Measurements from ENCODE around the gene THOP1. TPM values are rescaled to one million over a fixed set of nuclear protein-coding genes. Genes with fewer than 3 reads are reported as not detected.

THOP1 gene
- total and polyA plus RNA-seq, 12 donors, result 23.1 to 138 (median 46.2) TPM

- Histone ChIP-seq H3K27ac (no peak overlapping the region), H3K9me3 (replicated peaks in 1 of 3) (no peaks in the 10 kb centered on the region), H3K27me3 (no peaks in the 10 kb centered on the region), H3K4me3 (no peak overlapping the region), H3K4me1 (replicated peaks in 1 of 2) (no peaks in the 10 kb centered on the region), H3K36me3 (replicated peaks in 1 of 2) (peaks cover 0 to 14% of the 10 kb centered on the region in 2 donors)
- no peak for TF ChIP-seq CTCF (IDR thresholded peaks at IDR 0.05)
- no peak for TF ChIP-seq POLR2A (IDR thresholded peaks at IDR 0.05)
- no peak for DNase-seq
- intact Hi-C loops (cut with DNase I), result loop anchor here in 1 of 2 donors (5.0 kb wide), 1 partner anchor 99 kb away; no protein-coding TSS in a partner anchor
- 69 to 71% (median 70%) methylated on average over 16 to 17 of the region's 17 CpGs for WGBS, 4 donors
Measured at GRCh38 chr19:2750808-2751437, 34.4 kb upstream of the THOP1 start.

- Histone ChIP-seq H3K4me3 (no peak overlapping the region), H3K36me3 (replicated peaks in 1 of 2) (peaks cover 0 to 16% of the 10 kb centered on the region in 2 donors), H3K27ac (no peak overlapping the region), H3K9me3 (replicated peaks in 1 of 3) (no peaks in the 10 kb centered on the region), H3K27me3 (no peaks in the 10 kb centered on the region), H3K4me1 (replicated peaks in 1 of 2) (no peaks in the 10 kb centered on the region)
- 83 to 91% (median 86%) methylated on average over 11 to 21 of the region's 21 CpGs for WGBS, 4 donors
- no peak for DNase-seq
- TF ChIP-seq POLR2A (IDR thresholded peaks at IDR 0.05) (no peak), CTCF (IDR thresholded peaks at IDR 0.05) (no peak)
- intact Hi-C loops (cut with DNase I), result loop anchor here in 1 of 2 donors (5.0 kb wide), 1 partner anchor 99 kb away; no protein-coding TSS in a partner anchor
Measured at GRCh38 chr19:2751438-2751830, 33.9 kb upstream of the THOP1 start.

GRCh38 chr19:2754659-2755447, 30.4 kb upstream of the THOP1 start:
- TF ChIP-seq POLR2A (IDR thresholded peaks at IDR 0.05), result no peak
- TF ChIP-seq CTCF (IDR thresholded peaks at IDR 0.05), result no peak
- WGBS, 4 donors, result 90 to 95% (median 92%) methylated on average over 26 to 43 of the region's 43 CpGs
- peaks cover 0 to 30% of the 10 kb centered on the region in 2 donors for H3K36me3 ChIP-seq (replicated peaks in 1 of 2)
- H3K27me3 ChIP-seq, result no peaks in the 10 kb centered on the region
- no peaks in the 10 kb centered on the region for H3K4me1 ChIP-seq (replicated peaks in 1 of 2)
- no peak for DNase-seq
- no peak overlapping the region for H3K4me3 ChIP-seq
- no peak overlapping the region for H3K27ac ChIP-seq
- intact Hi-C loops (cut with DNase I), result loop anchor here in 1 of 2 donors (5.0 kb wide), 1 partner anchor 103 kb away; no protein-coding TSS in a partner anchor
- no peaks in the 10 kb centered on the region for H3K9me3 ChIP-seq (replicated peaks in 1 of 3)

GRCh38 chr19:2755448-2755705, 29.9 kb upstream of the THOP1 start:
- peaks cover 0 to 33% of the 10 kb centered on the region in 2 donors for H3K36me3 ChIP-seq (replicated peaks in 1 of 2)

More at GRCh38 chr19:2755448-2755705, 29.9 kb upstream of the THOP1 start:
- Histone ChIP-seq H3K4me1 (replicated peaks in 1 of 2) (no peaks in the 10 kb centered on the region), H3K9me3 (replicated peaks in 1 of 3) (no peaks in the 10 kb centered on the region), H3K27me3 (no peaks in the 10 kb centered on the region), H3K4me3 (no peak overlapping the region), H3K27ac (no peak overlapping the region)
- TF ChIP-seq CTCF (IDR thresholded peaks at IDR 0.05), result no peak
- no peak for TF ChIP-seq POLR2A (IDR thresholded peaks at IDR 0.05)
- WGBS, 4 donors, result 91 to 98% (median 94%) methylated on average over 16 of the region's 16 CpGs
- intact Hi-C loops (cut with DNase I), result no loop called here
- DNase-seq, result no peak

Measured in adrenal gland (tissue), 12 donors.